ENCODE results near the gene IDI1. TPM values are rescaled to one million over a fixed set of nuclear protein-coding genes. Genes with fewer than 3 reads are reported as not detected.

IDI1 gene
- total and polyA plus RNA-seq, 2 of the 13 experiments (the other 11 are each of a cell fraction or from before 2014, with no cell fraction given), result 44.4 to 145 TPM

- TF ChIP-seq PATZ1 (CRISPR knock-in tag; IDR thresholded peaks at IDR 0.05), result peak; percentile 86
- peak; percentile 71 for TF ChIP-seq RXRA (CRISPR knock-in tag; IDR thresholded peaks at IDR 0.05)
- TF ChIP-seq HOXA5 (CRISPR knock-in tag; IDR thresholded peaks at IDR 0.05), result peak; percentile 79
- peak; percentile 77 for TF ChIP-seq GABPA (IDR thresholded peaks at IDR 0.05; ENCODE audit: low read depth, low read length)
- TF ChIP-seq GABPA (CRISPR knock-in tag; IDR thresholded peaks at IDR 0.05; ENCODE audit: low read depth), result peak; percentile 95
- TF ChIP-seq, protein P1, sequence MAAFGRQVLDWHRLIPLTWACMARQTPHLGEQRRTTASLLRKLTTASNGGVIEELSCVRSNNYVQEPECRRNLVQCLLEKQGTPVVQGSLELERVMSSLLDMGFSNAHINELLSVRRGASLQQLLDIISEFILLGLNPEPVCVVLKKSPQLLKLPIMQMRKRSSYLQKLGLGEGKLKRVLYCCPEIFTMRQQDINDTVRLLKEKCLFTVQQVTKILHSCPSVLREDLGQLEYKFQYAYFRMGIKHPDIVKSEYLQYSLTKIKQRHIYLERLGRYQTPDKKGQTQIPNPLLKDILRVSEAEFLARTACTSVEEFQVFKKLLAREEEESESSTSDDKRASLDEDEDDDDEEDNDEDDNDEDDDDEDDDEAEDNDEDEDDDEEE (CRISPR knock-in tag; IDR thresholded peaks at IDR 0.05), result peak; percentile 81; the same call in 1 of the 2 replicates
- TF ChIP-seq ZNF44 (CRISPR knock-in tag; IDR thresholded peaks at IDR 0.05), result 0 out of 2 replicates have a peak, but pooled peaks have one; percentile 69
- no peak for TF ChIP-seq JUNB (CRISPR knock-in tag; IDR thresholded peaks at IDR 0.05; ENCODE audit: borderline replicate concordance)
- TF ChIP-seq, protein P2, sequence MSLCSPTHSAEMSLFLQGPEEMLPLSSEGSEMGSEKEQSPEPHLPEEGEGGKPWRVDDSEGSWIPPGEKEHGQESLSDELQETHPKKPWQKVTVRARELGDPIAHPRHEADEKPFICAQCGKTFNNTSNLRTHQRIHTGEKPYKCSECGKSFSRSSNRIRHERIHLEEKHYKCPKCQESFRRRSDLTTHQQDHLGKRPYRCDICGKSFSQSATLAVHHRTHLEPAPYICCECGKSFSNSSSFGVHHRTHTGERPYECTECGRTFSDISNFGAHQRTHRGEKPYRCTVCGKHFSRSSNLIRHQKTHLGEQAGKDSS (CRISPR knock-in tag; IDR thresholded peaks at IDR 0.05; ENCODE audit: borderline replicate concordance, low read depth), result peak; percentile 85
- no peak for TF ChIP-seq ZNF24 (IDR thresholded peaks at IDR 0.05)
- TF ChIP-seq, protein P3, sequence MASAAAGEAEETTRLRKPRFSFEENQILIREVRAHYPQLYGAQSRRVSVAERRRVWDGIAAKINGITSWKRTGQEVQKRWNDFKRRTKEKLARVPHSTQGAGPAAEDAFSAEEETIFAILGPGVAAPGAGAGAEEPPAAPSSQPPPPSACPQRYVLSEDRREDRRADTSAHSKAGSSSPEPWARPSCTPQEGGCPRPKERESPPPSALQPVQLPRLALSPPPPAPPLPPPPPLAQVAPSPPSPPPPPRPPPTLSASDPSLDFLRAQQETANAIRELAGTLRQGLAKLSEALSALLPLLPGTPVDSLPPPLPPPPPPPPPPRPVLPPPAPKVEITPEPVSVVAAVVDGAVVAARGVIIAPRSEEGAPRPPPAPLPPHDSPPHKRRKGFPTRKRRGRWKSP (CRISPR knock-in tag; IDR thresholded peaks at IDR 0.05), result no peak; the same call in 1 of the 2 replicates
- peak; percentile 91; the same call in 1 of the 2 replicates for TF ChIP-seq SPEN (CRISPR knock-in tag; IDR thresholded peaks at IDR 0.05; ENCODE audit: low read depth)
- 0 out of 2 replicates have a peak, but pooled peaks have one; percentile 30 for TF ChIP-seq SRY (CRISPR knock-in tag; IDR thresholded peaks at IDR 0.05)
- peak; percentile 55; the same call in 1 of the 2 replicates for TF ChIP-seq ATF7-NPFF (CRISPR knock-in tag; IDR thresholded peaks at IDR 0.05; ENCODE audit: low read depth)
- 0 out of 2 replicates have a peak, but pooled peaks have one; percentile 68 for TF ChIP-seq NKX3-1 (CRISPR knock-in tag; IDR thresholded peaks at IDR 0.05)
- TF ChIP-seq, protein P4, sequence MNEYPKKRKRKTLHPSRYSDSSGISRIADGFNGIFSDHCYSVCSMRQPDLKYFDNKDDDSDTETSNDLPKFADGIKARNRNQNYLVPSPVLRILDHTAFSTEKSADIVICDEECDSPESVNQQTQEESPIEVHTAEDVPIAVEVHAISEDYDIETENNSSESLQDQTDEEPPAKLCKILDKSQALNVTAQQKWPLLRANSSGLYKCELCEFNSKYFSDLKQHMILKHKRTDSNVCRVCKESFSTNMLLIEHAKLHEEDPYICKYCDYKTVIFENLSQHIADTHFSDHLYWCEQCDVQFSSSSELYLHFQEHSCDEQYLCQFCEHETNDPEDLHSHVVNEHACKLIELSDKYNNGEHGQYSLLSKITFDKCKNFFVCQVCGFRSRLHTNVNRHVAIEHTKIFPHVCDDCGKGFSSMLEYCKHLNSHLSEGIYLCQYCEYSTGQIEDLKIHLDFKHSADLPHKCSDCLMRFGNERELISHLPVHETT (CRISPR knock-in tag; conservative IDR thresholded peaks at IDR 0.05), result peak; percentile 75; the same call in 1 of the 2 replicates
- no peak for TF ChIP-seq ATF3 (CRISPR knock-in tag; IDR thresholded peaks at IDR 0.05)
- TF ChIP-seq BORCS8-MEF2B (CRISPR knock-in tag; IDR thresholded peaks at IDR 0.05), result peak; percentile 85; the same call in 1 of the 2 replicates
- TF ChIP-seq ZNF280B (CRISPR knock-in tag; IDR thresholded peaks at IDR 0.05; ENCODE audit: borderline replicate concordance), result 0 out of 2 replicates have a peak, but pooled peaks have one; percentile 18
- TF ChIP-seq ZNF746 (CRISPR knock-in tag; IDR thresholded peaks at IDR 0.05), result 0 out of 2 replicates have a peak, but pooled peaks have one; percentile 36
Observed at GRCh38 chr10:1048732-1049424, at the start of gene IDI1 (continued).
